Measurements from ENCODE around the gene BRSK1.

The BRSK1 gene

GRCh38 chr19:55273978-55274707 lies 9.7 kb upstream of the BRSK1 start:
- DNase-seq (ENCODE audit: low read depth, low spot score), result no peak

- DNase-seq (ENCODE audit: low read depth, low spot score), result no peak
These were observed 7.7 kb upstream of the BRSK1 start for GRCh38 chr19:55275851-55276719.

DNA sequence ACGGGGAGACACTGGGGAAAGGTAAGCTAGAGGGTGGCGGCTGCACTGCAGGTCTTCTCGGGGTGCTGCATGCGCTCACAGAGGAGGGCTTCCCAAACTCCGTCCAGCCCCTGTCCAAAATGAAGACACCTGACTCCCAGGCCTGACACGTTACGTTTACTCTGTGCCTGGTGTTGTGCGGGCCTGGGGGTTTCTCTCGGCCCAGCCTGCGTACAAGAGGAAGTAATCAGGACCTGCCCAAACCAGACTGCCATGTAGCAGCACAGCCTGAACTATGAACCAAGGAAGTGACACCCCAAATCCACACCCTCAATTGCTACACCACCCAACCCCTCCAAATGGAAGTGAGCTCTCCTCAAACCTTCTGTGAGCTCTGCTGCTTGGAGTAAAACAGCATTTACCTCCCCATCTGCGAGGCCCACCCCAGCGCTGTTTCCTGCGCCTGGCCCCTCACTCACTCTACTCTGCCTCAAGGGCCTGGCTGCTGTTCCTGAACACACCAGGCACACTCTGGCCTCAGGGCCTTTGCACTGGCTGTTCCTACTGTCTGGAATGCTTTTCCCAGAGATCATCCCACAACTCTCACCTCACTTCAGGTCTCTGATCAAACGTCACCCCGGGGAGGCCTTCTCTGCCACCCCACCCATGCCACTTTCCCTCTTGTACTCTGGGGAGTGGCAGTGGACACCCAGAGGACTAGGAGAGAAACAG lies 6.9 kb upstream of the BRSK1 start:
- DNase-seq (ENCODE audit: low read depth, low spot score), result no peak

GRCh38 chr19:55277494-55277893 lies 6.3 kb upstream of the BRSK1 start:
- DNase-seq (ENCODE audit: low read depth, low spot score), result no peak

DNA sequence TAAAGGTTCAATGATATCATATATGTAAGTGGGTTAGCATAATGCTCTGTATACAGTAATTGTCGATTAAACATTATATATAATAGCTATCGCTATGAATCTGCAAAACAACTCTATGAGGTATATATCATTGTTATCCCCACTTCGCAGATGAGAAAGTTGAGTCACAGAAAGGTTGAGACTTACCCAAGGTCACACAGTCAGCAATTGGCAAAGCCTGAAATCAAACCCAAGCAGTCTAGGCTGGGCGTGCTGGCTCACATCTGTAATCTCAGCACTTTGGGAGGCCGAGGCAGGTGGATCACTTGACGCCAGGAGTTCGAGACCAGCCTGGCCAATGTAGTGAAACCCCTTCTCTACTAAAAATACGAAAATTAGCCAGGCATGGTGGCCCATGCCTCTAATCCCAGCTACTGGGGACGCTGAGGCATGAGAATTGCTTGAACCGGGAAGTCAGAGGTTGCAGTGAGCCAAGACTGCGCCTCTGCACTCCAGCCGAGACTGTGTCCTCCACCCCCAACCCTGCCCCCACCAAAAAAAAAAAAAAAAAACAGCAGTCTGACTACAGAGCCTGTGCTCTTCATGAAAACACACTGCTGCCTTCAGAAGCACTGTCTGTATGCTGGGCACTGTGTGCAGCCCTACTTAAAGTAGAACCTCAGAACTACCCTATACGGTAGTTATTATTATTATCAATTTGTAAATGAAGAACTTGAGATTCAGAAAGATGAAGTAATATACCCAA lies 5.2 kb upstream of the BRSK1 start:
- no peak for DNase-seq (ENCODE audit: low read depth, low spot score)

DNA sequence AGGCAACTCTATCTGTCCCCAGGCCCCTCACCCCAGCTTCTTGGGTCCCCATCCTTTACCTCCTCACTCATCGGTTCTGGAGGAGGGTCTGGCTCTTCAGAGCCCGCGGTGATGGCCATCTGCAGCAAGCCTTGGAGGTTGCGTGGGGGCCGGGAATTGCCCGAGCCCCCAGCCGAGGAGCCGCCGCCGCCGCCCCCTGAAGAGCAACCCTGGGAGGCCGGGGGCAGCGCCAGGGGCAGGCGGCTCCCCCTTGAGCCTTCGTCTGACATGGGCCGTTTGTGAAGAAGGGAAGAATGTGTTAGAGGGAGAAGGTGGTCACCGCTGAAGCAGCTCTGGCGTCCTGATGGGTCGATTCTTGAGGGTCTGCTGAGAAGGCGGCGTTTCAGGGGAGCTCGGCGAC lies 4.5 kb upstream of the BRSK1 start:
- no peak for DNase-seq (ENCODE audit: low read depth, low spot score)

- peak; percentile 98 for DNase-seq (ENCODE audit: low read depth, low spot score)
These were observed 3.8 kb upstream of the BRSK1 start, which contains the start of gene HSPBP1 for GRCh38 chr19:55279770-55280643. Gene HSPBP1, minus strand, starts transcription at chr19:55280110. Its CDS starts 502 bp downstream, at chr19:55279608.

- DNase-seq (ENCODE audit: low read depth, low spot score), result no peak
These were observed 735 bp downstream of the BRSK1 start for GRCh38 chr19:55284405-55285058.

DNA sequence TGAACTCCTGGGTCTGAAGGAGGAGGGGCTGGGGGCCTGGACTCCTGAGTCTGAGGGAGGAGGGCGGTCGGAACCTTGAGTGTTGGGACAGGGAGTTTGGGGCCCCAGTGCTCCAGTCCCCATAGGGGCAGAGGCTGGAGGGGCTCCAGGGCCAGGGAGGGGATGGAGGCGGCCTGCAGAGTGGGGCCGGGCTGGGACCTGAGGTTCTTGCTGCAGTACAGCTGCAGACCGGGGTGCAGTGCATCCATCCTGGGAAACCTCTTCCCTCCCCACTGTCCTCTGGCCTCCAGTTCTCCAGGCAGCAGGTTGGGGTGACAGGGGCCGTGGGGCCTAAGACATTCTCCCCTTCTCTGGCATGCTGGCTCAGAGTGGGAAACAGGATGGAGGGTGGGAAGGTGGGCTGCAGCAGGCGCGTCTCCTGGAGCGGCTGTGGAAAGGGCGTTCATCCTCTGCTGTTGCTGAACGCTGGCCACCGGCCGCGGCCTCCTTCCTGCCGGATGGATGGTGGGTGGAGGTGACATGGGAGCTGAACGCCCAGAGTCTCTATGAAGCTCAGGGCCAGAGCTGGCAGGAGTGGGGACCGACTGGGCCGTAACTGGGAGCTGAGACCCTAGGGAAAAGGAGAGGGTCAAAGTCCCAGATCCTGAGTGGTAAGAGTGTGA lies 1.6 kb downstream of the BRSK1 start:
- DNase-seq (ENCODE audit: low read depth, low spot score), result peak; percentile 34

DNA sequence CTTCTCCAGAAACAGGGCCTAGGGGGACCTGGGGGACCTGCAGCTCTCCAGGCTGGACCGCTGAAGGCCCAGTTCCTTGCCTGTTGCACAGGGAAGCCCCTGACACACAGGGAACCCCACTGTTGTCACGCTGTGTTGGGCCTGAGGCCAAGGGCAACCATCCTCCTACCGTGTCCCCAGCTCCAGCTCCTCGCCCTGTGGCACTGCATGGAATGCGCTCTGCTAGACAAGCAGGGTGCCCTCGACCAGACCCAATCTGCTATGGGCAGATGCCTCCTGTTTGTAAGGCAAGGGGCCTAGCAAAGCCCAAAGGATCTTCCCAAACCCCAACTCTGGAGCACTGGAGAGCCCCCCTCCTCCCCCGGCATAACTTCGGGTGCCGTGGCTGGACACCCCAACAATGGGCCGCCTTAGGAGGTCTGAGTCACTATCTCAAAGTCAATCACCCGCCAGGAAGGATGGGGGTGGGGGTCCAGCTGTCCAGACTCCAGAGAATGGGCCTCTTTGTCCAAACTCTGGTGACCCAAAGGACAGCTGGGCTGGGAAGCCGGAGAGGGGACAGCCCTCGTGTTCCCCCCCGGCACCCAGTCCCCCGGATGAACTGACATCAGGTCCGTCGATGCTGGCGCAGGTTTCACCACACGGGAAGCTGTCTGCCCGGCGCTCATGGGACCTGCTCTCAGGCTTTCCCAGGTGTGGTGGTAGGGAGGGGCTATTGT lies 3.7 kb downstream of the BRSK1 start:
- DNase-seq (ENCODE audit: low read depth, low spot score), result no peak

- no peak for DNase-seq (ENCODE audit: low read depth, low spot score)
These were observed 5.5 kb downstream of the BRSK1 start for GRCh38 chr19:55289117-55289796.

- no peak for DNase-seq (ENCODE audit: low read depth, low spot score)
These were observed 13.5 kb downstream of the BRSK1 start for GRCh38 chr19:55297267-55297666.

- no peak for DNase-seq (ENCODE audit: low read depth, low spot score)
These were observed 16.2 kb downstream of the BRSK1 start for GRCh38 chr19:55299991-55300390.

DNA sequence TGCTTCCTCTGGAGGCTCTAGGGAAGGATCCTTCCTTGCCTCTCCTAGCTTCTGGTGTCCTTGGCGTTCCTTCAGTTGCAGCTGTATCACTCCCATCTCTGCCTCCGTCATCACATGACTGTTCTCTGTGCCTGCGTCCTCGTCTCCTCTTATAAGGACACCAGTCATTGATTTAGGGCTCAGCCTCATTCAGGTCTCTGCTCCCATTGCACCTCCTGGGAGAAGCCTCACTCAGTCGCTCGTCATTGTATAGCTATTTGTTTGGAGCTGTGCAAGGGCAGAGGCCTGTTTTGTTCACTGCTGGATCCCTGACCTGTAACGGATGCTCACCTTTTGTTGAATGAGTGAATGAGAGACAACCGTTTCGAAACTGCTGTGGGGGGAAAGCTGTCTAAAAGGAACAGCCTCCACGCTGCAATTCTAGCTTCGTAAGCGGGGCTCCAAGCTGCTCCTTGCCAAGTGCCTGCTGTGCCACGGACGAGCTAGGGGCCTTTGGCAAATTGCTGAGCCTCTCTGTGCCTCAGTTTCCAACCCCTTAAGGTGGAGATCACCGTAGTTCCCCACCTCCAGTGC lies 17.2 kb downstream of the BRSK1 start:
- no peak for DNase-seq (ENCODE audit: low read depth, low spot score)

- DNase-seq (ENCODE audit: low read depth, low spot score), result peak; percentile 90
These were observed 17.9 kb downstream of the BRSK1 start for GRCh38 chr19:55301459-55302317.

DNA sequence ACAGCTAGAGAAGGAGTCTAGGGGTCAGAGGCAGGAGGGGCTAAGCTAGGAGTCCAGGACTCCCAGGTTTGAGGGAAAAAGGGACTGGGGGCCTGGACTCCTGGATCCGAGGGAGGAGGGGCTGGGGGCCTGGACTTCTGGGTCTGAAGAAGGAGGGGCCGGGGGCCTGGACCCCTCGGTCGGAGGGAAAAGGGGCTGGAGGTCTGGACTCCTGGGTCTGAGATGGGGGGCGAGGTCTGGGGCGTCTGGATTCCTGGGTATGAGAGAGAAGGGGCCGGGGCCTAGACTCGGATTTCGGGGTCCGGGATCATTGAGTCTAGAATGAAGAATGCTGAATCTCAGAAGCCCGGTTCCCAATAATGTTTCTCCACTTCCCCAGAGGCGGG lies 18.5 kb downstream of the BRSK1 start:
- no peak for DNase-seq (ENCODE audit: low read depth, low spot score)

GRCh38 chr19:55303477-55303876 lies 19.7 kb downstream of the BRSK1 start:
- DNase-seq (ENCODE audit: low read depth, low spot score), result no peak

All from astrocyte of the hippocampus (primary cell).